NCI-H1694 (cell line): Measurements from ENCODE around the gene RNF168.
A peak's percentile ranks its signal among the peaks of the same experiment; 100 is the strongest.
"Not testable (repeated sequence)": the region's sequence is repeated elsewhere in the genome, so short reads cannot be mapped to it uniquely, and the experiment has no call there.

Source experiments
- DNase-seq: peaks from one replicate; lab custom pipeline; 2025; lab: John Stamatoyannopoulos, UW

Gene RNF168

GRCh38 chr3:196514913-196515621, 11.5 kb upstream of the RNF168 start, which contains the start of gene SMCO1:
SMCO1 (minus strand) TSS chr3:196515346; CDS start chr3:196515209, 137 bp downstream.
- DNase-seq: no peak

DNA sequence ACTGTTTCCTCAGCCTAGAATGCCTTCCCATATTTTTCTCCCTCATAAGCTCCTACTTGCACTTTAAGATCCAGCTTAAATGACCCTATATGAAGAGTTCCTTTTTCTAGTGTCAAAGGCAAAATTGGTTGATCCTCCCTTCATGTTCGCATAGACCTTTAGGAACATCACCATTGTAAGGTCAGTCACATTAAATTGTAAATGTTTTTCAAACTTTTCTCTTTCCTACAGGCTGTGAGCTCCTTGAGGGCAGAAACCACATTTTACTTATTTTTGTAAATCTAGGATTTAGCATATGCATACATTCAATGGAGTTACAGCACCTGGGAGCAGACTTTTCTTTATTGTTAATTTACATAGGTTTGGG, 10.8 kb upstream of the RNF168 start:
- no peak for DNase-seq

DNA sequence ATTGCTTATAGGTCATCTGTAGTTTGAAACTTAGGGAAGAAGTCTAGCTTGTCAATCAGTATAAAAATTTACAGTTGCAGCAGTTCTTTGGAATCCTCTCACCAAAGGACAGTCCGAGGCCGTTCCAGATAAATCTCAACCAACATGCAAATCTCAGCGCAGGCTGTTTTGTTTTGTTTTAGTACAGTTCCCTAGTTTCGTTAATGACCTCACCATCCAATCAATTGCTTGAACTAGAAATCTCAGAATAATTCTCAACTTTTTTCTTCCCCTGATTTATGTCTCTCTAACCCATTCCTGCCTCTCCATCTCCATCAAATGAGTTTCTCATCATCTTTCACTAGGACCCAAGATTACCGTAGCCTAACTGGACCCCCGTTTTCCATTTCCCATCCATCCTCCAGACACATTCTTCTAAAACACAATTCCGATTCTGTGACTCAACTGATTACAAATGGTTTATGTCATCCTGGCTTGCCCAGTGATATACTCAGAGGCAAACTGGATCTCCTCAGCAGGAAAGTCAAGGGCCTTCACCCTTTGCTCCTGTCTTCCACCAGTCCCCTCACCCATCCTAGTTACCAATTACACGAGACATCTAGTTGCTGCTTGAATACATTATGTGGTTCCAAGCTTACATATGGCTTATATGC, 10.3 kb upstream of the RNF168 start:
- DNase-seq: no peak

DNA sequence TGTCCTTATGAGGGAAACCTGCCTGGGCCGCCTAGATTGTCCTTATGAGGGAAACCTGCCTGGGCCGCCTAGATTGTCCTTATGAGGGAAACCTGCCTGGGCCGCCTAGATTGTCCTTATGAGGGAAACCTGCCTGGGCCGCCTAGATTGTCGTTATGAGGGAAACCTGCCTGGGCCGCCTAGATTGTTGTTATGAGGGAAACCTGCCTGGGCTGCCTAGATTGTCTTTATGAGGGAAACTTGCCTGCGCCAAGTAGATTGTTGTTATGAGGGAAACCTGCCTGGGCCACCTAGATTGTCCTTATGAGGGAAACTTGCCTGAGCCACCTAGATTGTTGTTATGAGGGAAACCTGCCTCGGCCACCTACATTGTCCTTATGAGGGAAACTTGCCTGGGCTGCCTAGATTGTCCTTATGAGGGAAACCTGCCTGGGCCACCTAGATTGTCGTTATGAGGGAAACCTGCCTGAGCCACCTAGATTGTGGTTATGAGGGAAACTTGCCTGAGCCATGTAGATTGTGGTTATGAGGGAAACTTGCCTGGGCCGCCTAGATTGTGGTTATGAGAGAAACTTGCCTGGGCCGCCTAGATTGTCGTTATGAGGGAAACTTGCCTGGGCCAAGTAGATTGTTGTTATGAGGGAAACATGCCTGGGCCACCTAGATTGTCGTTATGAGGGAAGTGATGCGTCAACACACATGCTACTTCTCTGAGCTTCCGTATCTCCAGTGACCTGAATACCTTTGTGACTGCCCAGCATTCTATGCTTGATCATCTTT, 8.3 kb upstream of the RNF168 start:
- DNase-seq: not testable (repeated sequence)

- not testable (repeated sequence) for DNase-seq
These were observed 7.5 kb upstream of the RNF168 start for GRCh38 chr3:196511108-196511507.

DNA sequence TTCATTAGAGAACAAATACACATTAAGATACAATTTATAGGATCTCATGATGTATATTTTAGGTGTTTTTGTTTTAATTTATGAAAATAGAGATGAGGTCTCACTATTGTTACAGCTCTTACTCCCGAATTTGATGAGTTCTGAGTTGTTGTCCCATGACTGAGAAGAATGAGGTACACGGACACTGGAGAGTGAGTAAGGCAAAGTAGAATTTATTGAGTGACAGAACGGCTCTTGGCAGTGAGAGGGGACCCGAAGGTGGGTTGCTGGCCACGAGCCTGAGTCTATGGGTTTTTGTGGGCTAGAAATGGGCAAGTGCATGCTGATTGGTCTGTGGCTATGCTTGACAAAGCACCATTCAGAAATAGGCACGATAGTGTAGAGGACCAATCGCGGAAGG, 3.1 kb upstream of the RNF168 start:
- no peak for DNase-seq

GRCh38 chr3:196504556-196504955, 988 bp upstream of the RNF168 start:
- no peak for DNase-seq

- DNase-seq: not testable (repeated sequence)
These were observed 470 bp upstream of the RNF168 start for GRCh38 chr3:196504077-196504398.

DNA sequence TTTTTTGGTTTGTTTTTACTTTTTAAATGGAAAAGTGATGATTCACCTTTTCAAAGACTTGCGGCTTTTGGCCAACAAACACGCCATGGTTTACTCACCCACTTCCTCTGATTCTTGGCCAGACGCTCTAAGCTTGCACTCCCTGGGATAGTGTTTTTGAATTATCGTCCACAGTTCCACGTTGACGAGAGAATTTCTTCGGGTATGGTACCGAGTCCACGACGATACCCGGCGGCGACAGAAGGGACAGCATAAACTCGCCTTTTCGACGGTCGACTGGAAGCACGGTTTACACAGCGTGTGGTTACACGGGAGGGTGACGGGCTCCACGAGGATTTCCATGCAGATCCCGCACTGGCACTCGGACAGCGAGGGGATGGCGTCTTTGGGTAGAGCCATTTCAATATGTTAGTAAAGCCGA, 783 bp downstream of the RNF168 start:
- DNase-seq: peak; percentile 46

DNA sequence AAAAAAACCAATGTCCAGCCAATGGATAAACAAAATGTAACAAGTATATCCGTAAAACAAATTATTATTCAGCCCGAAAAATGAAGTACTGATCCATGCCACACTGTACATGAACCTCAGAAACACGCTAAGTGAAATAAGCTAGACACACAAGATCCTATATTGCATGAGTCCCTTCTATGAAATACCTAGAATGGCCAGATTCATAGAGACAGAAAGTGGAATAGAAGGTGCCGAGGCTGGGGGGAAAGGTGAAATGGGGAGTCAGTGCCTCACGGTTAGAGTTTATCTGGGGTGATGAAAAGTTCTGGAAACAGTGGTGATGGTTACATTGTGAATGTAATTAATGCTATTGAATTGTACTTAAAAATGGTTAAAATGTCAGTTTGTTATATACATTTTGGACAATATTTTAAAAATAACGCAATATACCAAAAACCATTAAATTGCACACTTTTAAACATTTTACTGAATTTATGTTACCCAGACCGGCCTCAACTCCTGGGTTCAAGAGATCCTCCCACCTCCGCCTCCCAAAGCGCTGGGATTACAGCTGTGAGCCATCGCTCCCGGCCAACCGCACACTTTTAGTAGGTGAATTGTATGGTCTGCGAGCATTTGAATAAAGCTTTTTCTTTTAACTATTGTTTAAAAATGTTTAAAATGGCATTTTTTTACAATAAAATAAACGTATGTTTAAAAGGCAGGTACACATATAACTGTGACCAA, 2.1 kb downstream of the RNF168 start:
- no peak for DNase-seq

DNA sequence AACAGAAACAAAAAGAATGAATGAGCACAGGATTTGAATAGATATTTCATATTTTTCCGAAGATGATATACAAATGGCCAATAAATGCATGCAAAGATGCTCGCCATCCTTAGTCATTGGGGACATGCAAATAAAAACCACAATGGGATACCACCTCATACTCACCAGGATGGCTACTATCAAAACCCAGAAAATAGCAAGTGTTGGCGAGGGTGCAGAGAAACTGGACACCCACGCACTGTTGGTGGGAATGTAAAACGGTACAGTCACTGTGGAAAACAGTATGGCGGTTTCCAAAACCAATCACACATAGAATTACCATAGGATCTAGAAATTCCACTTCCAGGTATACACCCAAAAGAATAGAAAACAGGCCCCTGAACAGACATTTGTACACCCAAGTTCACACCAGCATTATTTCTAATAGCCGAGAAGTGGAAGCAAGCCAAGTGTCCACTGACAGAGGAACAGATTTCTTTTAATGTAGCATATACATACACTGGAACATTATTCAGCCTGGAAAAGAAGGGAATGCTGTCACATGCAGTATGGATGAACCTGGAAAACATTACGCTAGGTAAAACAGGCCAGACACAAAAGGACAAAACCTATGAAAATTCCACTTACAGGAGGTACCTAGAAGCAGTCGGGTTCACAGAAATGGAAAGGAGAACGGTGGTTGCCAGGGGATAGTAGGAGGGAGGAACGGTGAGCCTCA, 3.6 kb downstream of the RNF168 start:
- no peak for DNase-seq

- DNase-seq: no peak
These were observed 4.5 kb downstream of the RNF168 start for GRCh38 chr3:196499061-196499460.

GRCh38 chr3:196498297-196498696, 5.3 kb downstream of the RNF168 start:
- DNase-seq: no peak

- no peak for DNase-seq
These were observed 7.4 kb downstream of the RNF168 start for GRCh38 chr3:196496183-196496582.

DNA sequence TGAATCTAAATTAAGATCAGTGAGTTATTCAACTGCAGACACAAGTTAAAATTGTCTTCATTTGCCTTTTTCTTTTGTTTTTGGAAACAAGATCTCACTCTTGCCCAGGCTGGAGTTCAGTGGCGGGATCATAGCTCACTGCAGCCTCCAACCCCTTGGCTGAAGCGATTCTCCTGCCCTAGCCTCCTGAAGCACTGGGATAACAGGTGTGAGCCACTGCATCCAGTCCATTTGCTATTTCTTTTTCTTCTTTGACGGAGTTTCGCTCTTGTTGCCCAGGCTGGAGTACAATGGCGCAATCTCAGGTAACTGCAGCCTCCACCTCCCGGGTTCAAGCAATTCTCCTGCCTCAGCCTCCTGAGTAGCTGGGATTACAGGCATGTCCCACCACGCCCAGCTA, 10.3 kb downstream of the RNF168 start:
- no peak for DNase-seq

DNA sequence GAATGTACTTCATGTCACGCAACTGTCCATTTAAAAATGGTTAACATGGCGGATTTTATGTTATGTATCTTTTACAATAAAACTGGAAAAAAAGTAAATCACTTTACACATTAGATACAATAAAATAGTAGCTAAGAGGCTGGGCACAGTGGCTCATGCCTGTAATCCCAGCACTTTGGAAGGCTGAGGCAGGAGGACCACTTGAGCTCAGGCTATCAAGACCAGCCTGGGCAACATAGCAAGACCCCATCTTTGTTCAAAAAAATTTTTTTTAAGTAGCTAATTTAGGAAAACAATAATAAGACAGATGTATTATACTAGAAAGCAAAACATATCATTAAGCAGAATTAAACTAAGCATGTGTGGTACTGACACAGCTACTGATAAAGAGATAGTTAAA, 11.5 kb downstream of the RNF168 start:
- DNase-seq: no peak

DNA sequence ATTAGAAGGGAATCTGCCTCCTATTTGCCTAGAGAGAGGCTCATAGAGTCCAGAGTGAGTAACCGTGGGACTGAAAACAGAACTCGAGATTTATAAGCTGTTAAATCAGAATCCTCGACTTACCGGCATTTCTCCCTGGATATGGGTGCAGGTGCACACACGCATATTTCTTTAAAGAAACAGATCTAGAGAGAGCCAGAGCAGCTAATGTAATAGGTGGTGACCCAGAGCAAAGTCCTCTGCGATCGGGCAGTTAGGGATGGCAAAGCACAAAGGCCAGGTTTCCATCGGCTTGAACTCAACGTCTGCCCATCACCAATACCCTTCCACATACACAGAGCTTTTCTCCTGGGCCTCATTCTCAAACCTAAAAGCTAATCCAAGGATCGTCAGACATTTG, 13.8 kb downstream of the RNF168 start:
- DNase-seq: no peak

- DNase-seq: no peak
These were observed 17.3 kb downstream of the RNF168 start for GRCh38 chr3:196486263-196486662.

DNA sequence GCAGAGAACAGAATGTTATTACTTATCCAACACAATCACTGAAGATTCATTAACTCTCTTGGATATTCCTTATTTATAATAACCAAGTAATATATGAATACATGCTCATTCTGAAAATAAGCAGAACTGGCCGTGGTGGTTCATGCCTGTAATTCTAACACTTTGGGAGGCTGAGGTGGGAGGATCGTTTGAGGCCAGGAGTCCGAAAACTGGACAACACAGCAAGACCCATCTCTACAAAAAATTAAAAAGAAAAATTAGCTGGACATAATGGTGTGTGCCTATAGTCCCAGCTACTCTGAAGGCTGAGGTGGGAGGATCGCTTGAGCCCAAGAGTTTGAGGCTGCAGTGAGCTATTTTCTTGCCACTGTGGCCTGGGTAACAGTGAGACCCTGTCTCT, 25.9 kb downstream of the RNF168 start:
- DNase-seq: no peak

DNA sequence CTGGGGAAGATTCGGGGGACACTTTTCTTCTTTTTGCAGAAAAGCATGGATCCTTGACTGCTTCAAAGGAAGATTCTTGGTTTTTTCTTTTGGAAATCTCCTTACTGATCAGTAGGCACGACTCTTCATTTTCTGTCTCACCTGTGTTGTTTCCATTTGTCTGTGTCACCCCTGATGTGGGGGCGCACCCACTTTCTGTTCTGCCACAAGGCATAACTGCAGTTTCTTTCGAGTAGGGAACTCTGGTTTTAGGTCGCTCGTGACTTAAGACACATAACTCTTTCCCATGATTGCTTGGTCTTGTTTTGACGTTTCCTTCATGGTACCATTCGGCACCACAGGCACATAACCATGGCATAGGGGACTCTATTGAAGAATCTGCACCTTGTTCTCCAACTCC, 31.3 kb downstream of the RNF168 start:
- no peak for DNase-seq

DNA sequence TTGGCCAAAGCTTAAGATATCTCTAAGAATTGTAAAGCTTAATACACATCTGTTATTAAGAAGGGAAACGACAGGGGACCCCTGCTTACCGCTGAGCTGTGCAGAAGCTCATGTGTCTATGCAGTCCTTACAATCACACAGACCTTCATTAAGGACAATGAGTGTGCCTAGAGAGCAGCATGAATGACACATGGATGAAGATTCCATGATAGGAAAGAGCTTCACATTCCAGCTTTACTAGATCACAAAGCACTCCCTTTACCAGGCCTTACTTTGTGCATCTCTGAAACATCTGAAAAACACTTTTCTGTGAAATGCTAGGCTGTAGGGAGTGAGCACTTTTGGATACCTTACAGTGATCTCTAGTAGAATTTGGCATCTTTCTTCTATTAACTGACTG, 32.0 kb downstream of the RNF168 start:
- no peak for DNase-seq

DNA sequence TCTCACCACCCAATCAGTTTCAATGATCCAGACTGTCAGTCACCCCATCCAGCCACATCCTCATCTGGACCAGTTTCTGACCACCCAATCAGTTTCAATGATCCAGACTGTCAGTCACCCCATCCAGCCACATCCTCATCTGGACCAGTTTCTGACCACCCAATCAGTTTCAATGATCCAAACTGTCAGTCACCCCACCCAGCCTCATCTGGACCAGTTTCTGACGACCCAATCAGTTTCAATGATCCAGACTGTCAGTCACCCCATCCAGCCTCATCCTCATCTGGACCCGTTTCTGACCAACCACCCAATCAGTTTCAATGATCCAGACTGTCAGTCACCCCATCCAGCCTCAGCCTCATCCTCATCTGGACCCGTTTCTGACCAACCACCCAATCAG, 33.4 kb downstream of the RNF168 start:
- not testable (repeated sequence) for DNase-seq
